Astrocyte (in vitro differentiated cells and primary cell): Measurements from ENCODE around the gene TNKS1BP1. TPM values are rescaled to one million over a fixed set of nuclear protein-coding genes. Genes with fewer than 3 reads are reported as not detected.

Experiments used
- DNase-seq: peaks from one replicate; pipeline ENCODE4 v3.0.0-alpha.2; 2010; ENCODE audit warnings: low read depth
- FAIRE-seq: peaks from 2 replicates; lab custom pipeline; 2011; peaks lifted over from hg19 to GRCh38; lab: Jason Lieb, UNC
- H2AFZ ChIP-seq: 2 replicates; pipeline ENCODE4 v1.6.0; 2012; ENCODE audit warnings: low read depth, low read length, inconsistent platforms
- H3K27ac ChIP-seq: 2 replicates; pipeline ENCODE4 v1.5.1; 2011; ENCODE audit warnings: low read depth, low read length, inconsistent platforms
- H3K27me3 ChIP-seq: 2 replicates; pipeline ENCODE4 v1.6.0; 2011; ENCODE audit warnings: low read length, inconsistent platforms; ENCODE audit not compliant: insufficient read depth
- H3K36me3 ChIP-seq: 2 replicates; pipeline ENCODE4 v1.5.1; 2011; ENCODE audit warnings: low read length, inconsistent platforms; ENCODE audit not compliant: insufficient read depth
- H3K4me1 ChIP-seq: 2 replicates; pipeline ENCODE4 v1.5.1; 2011; ENCODE audit warnings: low read length, inconsistent platforms; ENCODE audit not compliant: insufficient read depth
- H3K4me2 ChIP-seq: 2 replicates; pipeline ENCODE4 v1.6.0; 2012; ENCODE audit warnings: low read length, inconsistent platforms
- H3K4me3 ChIP-seq: 2 replicates; pipeline ENCODE4 v1.5.1; 2011; ENCODE audit warnings: low read depth, mild to moderate bottlenecking, low read length, inconsistent platforms; ENCODE audit not compliant: insufficient read depth
- H3K79me2 ChIP-seq: 2 replicates; pipeline ENCODE4 v1.6.0; 2012; ENCODE audit warnings: mild to moderate bottlenecking, low read length, inconsistent platforms; ENCODE audit not compliant: insufficient read depth
- H3K9ac ChIP-seq: 2 replicates; pipeline ENCODE4 v1.6.0; 2012; ENCODE audit warnings: mild to moderate bottlenecking, low read length, inconsistent platforms
- H3K9me3 ChIP-seq: 2 replicates; pipeline ENCODE4 v1.5.1; 2012; ENCODE audit warnings: low read depth, mild to moderate bottlenecking, low read length, inconsistent platforms; ENCODE audit not compliant: insufficient read depth
- H4K20me1 ChIP-seq: 2 replicates; pipeline ENCODE4 v1.6.0; 2012; ENCODE audit warnings: low read length, inconsistent platforms; ENCODE audit not compliant: insufficient read depth
- H3K27ac Mint-ChIP-seq: one replicate; pipeline ENCODE4 v1.8.0; 2021; ENCODE audit warnings: mild to moderate bottlenecking, mixed read lengths; ENCODE audit not compliant: unreplicated experiment
- H3K27me3 Mint-ChIP-seq: one replicate; pipeline ENCODE4 v1.8.0; 2021; ENCODE audit warnings: low read depth, mixed read lengths; ENCODE audit not compliant: unreplicated experiment
- H3K36me3 Mint-ChIP-seq: one replicate; pipeline ENCODE4 v1.8.0; 2021; ENCODE audit warnings: low read depth, mixed read lengths; ENCODE audit not compliant: unreplicated experiment
- H3K4me1 Mint-ChIP-seq: one replicate; pipeline ENCODE4 v1.8.0; 2021; ENCODE audit warnings: low read depth, mixed read lengths; ENCODE audit not compliant: unreplicated experiment
- H3K4me3 Mint-ChIP-seq: one replicate; pipeline ENCODE4 v1.8.0; 2021; ENCODE audit warnings: mild to moderate bottlenecking, moderate library complexity, mixed read lengths; ENCODE audit not compliant: unreplicated experiment
- H3K9me3 Mint-ChIP-seq: one replicate; pipeline ENCODE4 v1.8.0; 2021; ENCODE audit warnings: mild to moderate bottlenecking, mixed read lengths; ENCODE audit not compliant: unreplicated experiment
- CTCF ChIP-seq: IDR thresholded peaks from 2 replicates; pipeline ENCODE4 v1.5.1; 2011; ENCODE audit warnings: low read depth, mild to moderate bottlenecking, inconsistent platforms, low read length, moderate library complexity; ENCODE audit not compliant: insufficient read depth
- EZH2 ChIP-seq: IDR thresholded peaks from 2 replicates; pipeline ENCODE4 v1.6.1; 2012; ENCODE audit warnings: mild to moderate bottlenecking, low read length, inconsistent platforms; ENCODE audit not compliant: insufficient read depth
- total RNA-seq: library from RNA; stranded (reverse); gene quantifications from 2 replicates; pipeline ENCODE4 v1.2.1, GENCODE V29; 2021

Gene TNKS1BP1
- total RNA-seq, 1 donor from 2014 or later: 149 TPM

- Histone ChIP-seq H3K9ac (no peak overlapping the region), H3K4me2 (no peak overlapping the region), H2AFZ (no peak overlapping the region), H4K20me1 (no peaks in the 10 kb centered on the region), H3K4me3 (no peak overlapping the region), H3K36me3 (no peaks in the 10 kb centered on the region), H3K9me3 (no peaks in the 10 kb centered on the region), H3K4me1 (peaks cover 4% of the 10 kb centered on the region), H3K79me2 (no peaks in the 10 kb centered on the region), H3K27me3 (no peaks in the 10 kb centered on the region), H3K27ac (no peak overlapping the region)
- FAIRE-seq (no peak), DNase-seq (no peak)
- Mint-ChIP-seq H3K27ac (peak overlapping the region; percentile 97), H3K27me3 (no peaks in the 10 kb centered on the region), H3K4me3 (peak overlapping the region; percentile 23), H3K36me3 (no peaks in the 10 kb centered on the region), H3K4me1 (peaks cover 14% of the 10 kb centered on the region), H3K9me3 (peaks cover 8% of the 10 kb centered on the region)
- TF ChIP-seq EZH2 (no peak), CTCF (no peak)
Observed at GRCh38 chr11:57278721-57279095, 46.0 kb downstream of the TNKS1BP1 start.

DNA sequence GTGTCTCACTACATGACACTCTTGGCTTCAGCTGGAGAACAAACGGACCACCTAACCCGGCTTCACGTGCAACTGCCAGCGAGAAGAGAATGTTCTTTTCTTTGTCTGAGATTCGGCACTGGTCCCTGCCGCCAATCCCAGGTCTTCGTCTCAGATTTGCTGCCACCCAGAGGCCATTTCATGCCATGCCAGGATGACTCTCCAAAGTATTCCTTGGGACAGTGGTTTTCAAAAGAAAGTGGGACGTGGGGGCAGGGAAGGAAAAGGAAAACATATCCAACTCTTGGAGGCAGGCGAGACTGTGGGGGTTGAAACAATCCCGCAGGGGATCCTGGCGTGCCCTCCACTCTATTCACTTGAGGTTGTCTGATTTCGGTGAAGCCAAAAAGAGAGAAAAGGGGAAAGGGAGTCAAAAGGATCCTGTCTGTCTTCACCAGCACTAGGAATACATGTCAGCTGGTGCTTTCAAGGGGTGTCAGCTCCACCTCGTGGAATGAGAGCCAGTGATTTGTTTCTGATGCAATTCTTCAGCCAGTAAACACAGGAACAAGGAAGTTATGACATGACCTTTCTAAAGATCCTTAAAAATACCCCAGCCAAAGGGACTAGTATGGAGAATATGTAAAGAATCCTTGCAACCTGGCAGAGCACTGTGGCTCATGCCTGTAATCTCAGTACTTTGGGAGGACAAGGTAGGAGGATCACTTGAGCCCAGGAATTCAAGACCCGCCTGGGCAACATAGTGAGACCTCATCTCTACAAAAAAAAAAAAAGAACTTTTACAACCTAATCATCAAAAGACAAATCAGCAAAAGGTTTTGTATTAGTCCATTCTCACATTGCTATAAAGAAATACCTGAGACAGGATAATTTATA, 46.7 kb downstream of the TNKS1BP1 start:
- Mint-ChIP-seq H3K9me3 (peaks cover 11% of the 10 kb centered on the region), H3K4me1 (peaks cover 14% of the 10 kb centered on the region), H3K27ac (peak overlapping the region; percentile 97), H3K36me3 (no peaks in the 10 kb centered on the region), H3K4me3 (peak overlapping the region; percentile 17), H3K27me3 (no peaks in the 10 kb centered on the region)
- Histone ChIP-seq H3K4me1 (peaks cover 4% of the 10 kb centered on the region), H3K9ac (peak overlapping the region; percentile 58), H3K36me3 (no peaks in the 10 kb centered on the region), H3K27me3 (no peaks in the 10 kb centered on the region), H3K9me3 (peaks cover 5% of the 10 kb centered on the region), H3K4me2 (peak overlapping the region; percentile 84), H3K4me3 (peak overlapping the region; percentile 31), H3K27ac (peak overlapping the region; percentile 38), H2AFZ (peak overlapping the region; percentile 83), H3K79me2 (no peaks in the 10 kb centered on the region), H4K20me1 (no peaks in the 10 kb centered on the region)
- TF ChIP-seq EZH2 (no peak), CTCF (peak; percentile 93)
- FAIRE-seq (no peak), DNase-seq (peak; percentile 48)
